ENCODE data around the gene RERE. TPM values are rescaled to one million over a fixed set of nuclear protein-coding genes. Genes with fewer than 3 reads are reported as not detected.

The RERE gene
- total RNA-seq, 1 experiment from 2014 or later: 161 TPM

DNA sequence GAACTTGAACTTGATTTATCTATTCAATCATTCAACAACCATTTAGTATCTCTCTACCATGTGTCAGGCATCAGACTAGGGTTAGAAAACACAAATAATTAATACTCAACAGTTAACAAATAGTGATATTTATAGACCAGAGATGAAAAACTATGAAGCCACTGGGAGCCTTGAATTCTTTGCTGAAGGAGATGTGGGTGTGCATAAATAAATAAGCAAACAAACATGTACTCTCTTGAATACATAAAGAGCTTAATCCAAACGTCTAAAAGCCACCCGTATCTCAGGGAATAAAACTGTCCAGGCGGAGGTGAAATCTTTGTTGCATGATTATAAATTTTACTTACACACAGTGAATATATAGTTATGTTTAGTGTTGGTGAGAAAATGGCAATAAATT lies 333.9 kb downstream of the RERE start:
- ATAC-seq: no peak
- H3K4me3 Mint-ChIP-seq: no peak overlapping the region
- TF ChIP-seq, protein P1, sequence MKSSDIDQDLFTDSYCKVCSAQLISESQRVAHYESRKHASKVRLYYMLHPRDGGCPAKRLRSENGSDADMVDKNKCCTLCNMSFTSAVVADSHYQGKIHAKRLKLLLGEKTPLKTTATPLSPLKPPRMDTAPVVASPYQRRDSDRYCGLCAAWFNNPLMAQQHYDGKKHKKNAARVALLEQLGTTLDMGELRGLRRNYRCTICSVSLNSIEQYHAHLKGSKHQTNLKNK (CRISPR knock-in tag; IDR thresholded peaks at IDR 0.05): no peak
- peak overlapping the region; percentile 49; the same call in 1 of the 2 replicates for H3K27ac Mint-ChIP-seq
- POLR2A ChIA-PET: no interaction called here
- H3K27me3 Mint-ChIP-seq (ENCODE audit: low read depth): no peaks in the 10 kb centered on the region
- H3K36me3 Mint-ChIP-seq: peaks cover 14% of the 10 kb centered on the region
- H3K9me3 Mint-ChIP-seq: no peaks in the 10 kb centered on the region; the same call in 1 of the 2 replicates
- no peak for DNase-seq (ENCODE audit: low spot score)
- CTCF ChIA-PET: interaction anchor here (1.0 to 1.2 kb wide), 2 partner anchors 74 to 365 kb away, joined by 3 read pairs; no protein-coding TSS in a partner anchor
- peaks cover 32% of the 10 kb centered on the region for H3K4me1 Mint-ChIP-seq

DNA sequence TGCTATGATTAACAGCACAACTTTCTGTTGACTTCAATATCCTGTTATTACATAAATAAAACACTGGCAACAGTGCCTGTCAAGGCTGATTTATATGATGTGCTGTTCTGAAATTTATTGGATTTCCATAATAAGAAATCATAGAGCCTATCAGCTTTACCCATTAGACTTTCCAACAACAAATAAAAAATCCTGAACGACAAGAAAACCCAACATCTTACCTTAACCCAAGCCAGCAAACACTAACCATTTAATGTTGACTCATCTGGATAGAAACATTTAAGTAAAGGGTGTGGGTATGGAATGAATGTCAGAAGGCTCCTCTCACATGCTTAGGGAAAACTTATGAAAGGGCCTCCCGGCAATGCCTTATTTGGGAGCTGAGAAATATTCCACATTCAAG lies 334.5 kb downstream of the RERE start:
- H3K36me3 Mint-ChIP-seq: peaks cover 12% of the 10 kb centered on the region
- peaks cover 38% of the 10 kb centered on the region for H3K4me1 Mint-ChIP-seq
- H3K4me3 Mint-ChIP-seq: no peak overlapping the region
- ATAC-seq (no peak), DNase-seq (ENCODE audit: low spot score) (no peak)
- H3K27me3 Mint-ChIP-seq (ENCODE audit: low read depth): no peaks in the 10 kb centered on the region
- ChIA-PET CTCF (interaction anchor here (1.0 to 1.2 kb wide), 2 partner anchors 74 to 366 kb away, joined by 3 read pairs; no protein-coding TSS in a partner anchor), POLR2A (interaction anchor here (0.7 kb wide), 2 partner anchors 668 to 792 kb away, joined by 8 to 12 read pairs; no protein-coding TSS in a partner anchor)
- no peak overlapping the region for H3K27ac Mint-ChIP-seq
- H3K9me3 Mint-ChIP-seq: no peaks in the 10 kb centered on the region; the same call in 1 of the 2 replicates
- TF ChIP-seq PRDM15 (CRISPR knock-in tag; IDR thresholded peaks at IDR 0.05): no peak
- TF ChIP-seq, protein P2, sequence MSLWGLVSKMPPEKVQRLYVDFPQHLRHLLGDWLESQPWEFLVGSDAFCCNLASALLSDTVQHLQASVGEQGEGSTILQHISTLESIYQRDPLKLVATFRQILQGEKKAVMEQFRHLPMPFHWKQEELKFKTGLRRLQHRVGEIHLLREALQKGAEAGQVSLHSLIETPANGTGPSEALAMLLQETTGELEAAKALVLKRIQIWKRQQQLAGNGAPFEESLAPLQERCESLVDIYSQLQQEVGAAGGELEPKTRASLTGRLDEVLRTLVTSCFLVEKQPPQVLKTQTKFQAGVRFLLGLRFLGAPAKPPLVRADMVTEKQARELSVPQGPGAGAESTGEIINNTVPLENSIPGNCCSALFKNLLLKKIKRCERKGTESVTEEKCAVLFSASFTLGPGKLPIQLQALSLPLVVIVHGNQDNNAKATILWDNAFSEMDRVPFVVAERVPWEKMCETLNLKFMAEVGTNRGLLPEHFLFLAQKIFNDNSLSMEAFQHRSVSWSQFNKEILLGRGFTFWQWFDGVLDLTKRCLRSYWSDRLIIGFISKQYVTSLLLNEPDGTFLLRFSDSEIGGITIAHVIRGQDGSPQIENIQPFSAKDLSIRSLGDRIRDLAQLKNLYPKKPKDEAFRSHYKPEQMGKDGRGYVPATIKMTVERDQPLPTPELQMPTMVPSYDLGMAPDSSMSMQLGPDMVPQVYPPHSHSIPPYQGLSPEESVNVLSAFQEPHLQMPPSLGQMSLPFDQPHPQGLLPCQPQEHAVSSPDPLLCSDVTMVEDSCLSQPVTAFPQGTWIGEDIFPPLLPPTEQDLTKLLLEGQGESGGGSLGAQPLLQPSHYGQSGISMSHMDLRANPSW (CRISPR knock-in tag; conservative IDR thresholded peaks at IDR 0.05; ENCODE audit: low read depth): no peak
- TF ChIP-seq GABPB1 (CRISPR knock-in tag; IDR thresholded peaks at IDR 0.05): no peak
- TF ChIP-seq, protein P3, sequence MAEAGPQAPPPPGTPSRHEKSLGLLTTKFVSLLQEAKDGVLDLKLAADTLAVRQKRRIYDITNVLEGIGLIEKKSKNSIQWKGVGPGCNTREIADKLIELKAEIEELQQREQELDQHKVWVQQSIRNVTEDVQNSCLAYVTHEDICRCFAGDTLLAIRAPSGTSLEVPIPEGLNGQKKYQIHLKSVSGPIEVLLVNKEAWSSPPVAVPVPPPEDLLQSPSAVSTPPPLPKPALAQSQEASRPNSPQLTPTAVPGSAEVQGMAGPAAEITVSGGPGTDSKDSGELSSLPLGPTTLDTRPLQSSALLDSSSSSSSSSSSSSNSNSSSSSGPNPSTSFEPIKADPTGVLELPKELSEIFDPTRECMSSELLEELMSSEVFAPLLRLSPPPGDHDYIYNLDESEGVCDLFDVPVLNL (CRISPR knock-in tag; IDR thresholded peaks at IDR 0.05; ENCODE audit: borderline replicate concordance, low read depth): no peak
- TF ChIP-seq ERG (CRISPR knock-in tag; IDR thresholded peaks at IDR 0.05): no peak
- no peak for TF ChIP-seq ZNF138 (CRISPR knock-in tag; conservative IDR thresholded peaks at IDR 0.05)
- no peak for TF ChIP-seq JAZF1 (CRISPR knock-in tag; IDR thresholded peaks at IDR 0.05)

DNA sequence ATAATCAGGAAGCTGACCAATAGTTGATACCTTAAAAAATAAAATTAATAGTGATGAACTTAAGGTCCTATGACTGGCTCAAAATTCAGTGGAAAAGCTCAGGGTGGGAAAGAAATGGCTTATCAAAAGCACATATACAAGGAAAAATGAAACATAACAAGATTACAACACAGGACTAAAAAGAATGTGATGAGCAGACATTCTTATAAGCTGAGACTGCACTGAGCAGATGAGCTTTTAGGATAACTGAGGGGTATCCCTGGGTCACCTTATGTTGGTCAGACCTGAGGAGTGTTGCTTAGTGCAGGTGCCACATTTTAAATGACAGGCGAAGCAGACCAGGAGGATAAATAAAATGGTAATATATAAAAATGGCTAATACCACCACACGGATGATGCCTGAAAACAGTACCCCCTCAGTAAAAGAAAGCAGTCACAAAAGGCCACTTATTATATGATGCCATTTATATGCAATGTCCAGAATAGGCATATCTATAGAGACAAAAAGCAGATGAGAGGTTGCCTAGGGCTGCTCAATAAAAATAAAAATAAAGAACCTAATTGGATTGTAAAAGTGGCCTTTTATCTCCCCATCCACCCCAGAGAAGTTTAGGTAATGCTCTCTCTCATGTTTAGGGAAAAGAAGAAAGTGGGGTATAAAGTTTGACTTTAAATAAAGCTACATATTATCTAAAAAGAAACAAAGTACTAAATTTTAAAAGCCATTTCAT lies 335.6 kb downstream of the RERE start:
- POLR2A ChIA-PET: no interaction called here
- TF ChIP-seq SP1 (CRISPR knock-in tag; conservative IDR thresholded peaks at IDR 0.05) (no peak), ELF4 (CRISPR knock-in tag; IDR thresholded peaks at IDR 0.05; ENCODE audit: low read depth) (no peak), GABPB1 (CRISPR knock-in tag; IDR thresholded peaks at IDR 0.05) (no peak), ZSCAN18 (CRISPR knock-in tag; IDR thresholded peaks at IDR 0.05) (no peak), IRF1 (CRISPR knock-in tag; IDR thresholded peaks at IDR 0.05) (no peak), FOXP4 (CRISPR knock-in tag; IDR thresholded peaks at IDR 0.05) (no peak), ZNF121 (CRISPR knock-in tag; IDR thresholded peaks at IDR 0.05) (no peak), JAZF1 (CRISPR knock-in tag; IDR thresholded peaks at IDR 0.05) (no peak), NR1H2 (CRISPR knock-in tag; IDR thresholded peaks at IDR 0.05) (no peak), CREB1 (CRISPR knock-in tag; IDR thresholded peaks at IDR 0.05) (no peak)

More for the DNA sequence above, 335.6 kb downstream of the RERE start:
- CTCF ChIA-PET: interaction anchor here (0.6 to 1.0 kb wide), 2 partner anchors 38 to 130 kb away, joined by 3 to 5 read pairs; no protein-coding TSS in a partner anchor
- Mint-ChIP-seq H3K4me3 (no peak overlapping the region), H3K36me3 (peaks cover 7% of the 10 kb centered on the region), H3K4me1 (peaks cover 49% of the 10 kb centered on the region), H3K9me3 (no peaks in the 10 kb centered on the region; the same call in 1 of the 2 replicates), H3K27me3 (ENCODE audit: low read depth) (no peaks in the 10 kb centered on the region), H3K27ac (0 out of 2 replicates have a peak overlapping the region, but pooled peaks have one; percentile 1)
- DNase-seq (ENCODE audit: low spot score): no peak
- ATAC-seq: no peak

Data from WTC11 (cell line).